Vein endothelial cell (primary cell): ENCODE results near the gene SPIN2A. TPM values are rescaled to one million over a fixed set of nuclear protein-coding genes. Genes with fewer than 3 reads are reported as not detected.

ENCODE experiments used
- total RNA-seq: library from RNA; depleted of rRNA; stranded (reverse); fragments of >200 nt; gene quantifications from 2 replicates; pipeline ENCODE4 v1.2.3, GENCODE V29; 2012

The SPIN2A gene
- total RNA-seq: 0.29 and 0.33 TPM in 2 replicates

DNA sequence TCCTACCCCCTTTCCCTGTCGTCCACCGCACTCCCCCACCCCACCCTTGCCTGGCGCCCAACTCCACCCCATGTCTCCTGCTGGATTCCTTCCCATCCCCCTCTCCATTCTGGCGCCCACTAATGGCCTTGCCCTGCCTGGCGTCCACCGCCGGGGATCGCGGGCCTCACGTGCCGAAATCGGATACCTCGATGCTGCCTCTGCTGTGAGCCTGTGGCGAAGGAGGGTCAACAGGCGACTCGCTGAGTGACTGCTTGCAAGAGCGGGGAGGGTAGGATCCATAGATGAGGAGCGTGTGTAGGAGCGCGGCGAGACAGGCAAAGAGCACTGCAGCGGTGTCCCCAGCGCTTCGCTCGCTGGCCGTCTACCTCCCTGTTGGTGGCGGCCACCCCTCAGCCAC, at the start of gene SPIN2A:
Gene SPIN2A, minus strand, starts transcription at position 325 of the 400 bp plus-strand sequence. CDS start 800 bp downstream, outside the sequence.

DNA sequence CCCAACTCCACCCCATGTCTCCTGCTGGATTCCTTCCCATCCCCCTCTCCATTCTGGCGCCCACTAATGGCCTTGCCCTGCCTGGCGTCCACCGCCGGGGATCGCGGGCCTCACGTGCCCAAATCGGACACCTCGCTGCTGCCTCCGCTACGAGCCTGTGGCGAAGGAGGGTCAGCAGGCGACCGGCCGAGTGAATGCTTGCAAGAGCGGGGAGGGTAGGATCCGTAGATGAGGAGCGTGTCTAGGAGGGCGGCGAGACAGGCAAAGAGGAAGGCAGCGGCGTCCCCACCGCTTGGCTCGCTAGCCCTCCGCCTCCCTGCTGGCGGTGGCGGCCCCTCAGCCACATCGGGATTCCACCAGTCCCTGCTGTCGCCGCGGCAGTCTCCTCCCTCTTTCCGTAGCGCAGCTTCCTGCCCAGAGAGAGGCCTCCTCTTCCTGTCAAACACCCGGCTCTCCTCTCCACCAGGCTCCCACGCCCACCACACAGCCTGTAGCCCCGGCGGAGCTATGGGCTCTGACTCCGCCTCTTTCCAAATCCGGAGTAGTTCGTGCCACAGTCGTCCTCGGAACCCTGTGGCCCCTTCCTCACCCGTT, 15.9 kb downstream of the SPIN2A start, which contains the start of gene SPIN2B:
Gene SPIN2B, minus strand, starts transcription at position 387 of the 594 bp plus-strand sequence.

Other genes starting within 250 kb of the SPIN2A start
- gene SPIN3, start 141.9 kb downstream of the SPIN2A start, total RNA-seq: 5.6 and 6.1 TPM in 2 replicates
- 6.5 and 10.0 TPM in 2 replicates for gene SPIN2B, start 15.8 kb downstream of the SPIN2A start, total RNA-seq
- gene FAAH2, start 149.3 kb upstream of the SPIN2A start, total RNA-seq: 0.33 and 0.96 TPM in 2 replicates